HG02870 (cell line): ENCODE results near the gene DGKA.

ENCODE experiments used
- ATAC-seq: cut with Tn5 transposase; IDR thresholded peaks from one replicate; pipeline ENCODE4 v1.9.1; 2021; ENCODE audit warnings: mild to moderate bottlenecking, moderate library complexity; ENCODE audit not compliant: unreplicated experiment

The DGKA gene

GRCh38 chr12:55931317-55931779, 386 bp downstream of the DGKA start:
- no peak for ATAC-seq

GRCh38 chr12:55931780-55932550, 1.0 kb downstream of the DGKA start:
- no peak for ATAC-seq

- ATAC-seq: no peak
These were observed 1.6 kb downstream of the DGKA start for GRCh38 chr12:55932551-55932910.

GRCh38 chr12:55933169-55933798, 2.3 kb downstream of the DGKA start:
- no peak for ATAC-seq

DNA sequence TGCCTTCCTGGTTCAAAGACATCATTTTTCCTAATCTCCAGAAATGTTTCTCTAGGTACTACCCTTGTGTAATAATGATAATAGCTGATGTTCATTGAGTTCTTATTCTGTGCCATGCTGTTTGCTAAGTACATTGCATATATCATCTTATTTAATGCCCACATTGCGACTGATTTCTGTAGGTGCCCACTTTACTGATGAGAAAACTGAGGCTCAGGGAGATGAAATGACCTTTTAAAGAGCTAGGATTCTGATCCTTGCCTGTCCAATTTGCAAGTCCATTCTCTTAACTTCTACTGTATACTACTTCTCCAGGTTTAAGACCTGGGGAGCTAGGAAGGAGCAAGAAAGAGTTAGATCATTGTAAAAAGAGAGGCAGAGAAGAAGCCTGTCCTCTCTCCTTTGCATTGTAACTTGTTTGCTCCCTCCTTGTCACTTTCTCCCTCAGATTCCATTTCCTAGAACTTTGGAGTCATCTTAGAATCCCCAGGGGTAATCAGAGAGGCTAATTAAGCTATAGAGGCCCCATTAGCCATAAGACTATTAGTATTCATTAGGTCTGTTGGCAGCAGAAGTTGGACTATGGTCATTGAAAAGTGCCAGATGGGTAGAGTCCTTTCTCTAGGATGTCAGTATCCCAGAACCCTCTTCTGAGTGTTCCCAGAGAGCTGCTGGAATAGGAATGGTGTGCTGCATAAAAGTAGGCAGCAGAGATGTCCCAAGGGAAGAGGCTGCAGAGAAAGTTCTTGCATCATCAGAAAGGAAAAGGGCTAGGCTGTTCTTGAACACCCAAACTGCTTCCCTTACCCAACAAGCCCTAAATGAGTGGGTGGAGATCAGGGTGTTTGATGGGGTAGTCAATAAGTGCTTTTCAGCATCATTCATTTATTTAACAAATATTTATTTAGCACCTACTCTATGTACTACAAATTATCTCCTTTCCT, 3.1 kb downstream of the DGKA start:
- no peak for ATAC-seq

GRCh38 chr12:55934773-55935172, 3.8 kb downstream of the DGKA start:
- ATAC-seq: no peak

- no peak for ATAC-seq
These were observed 4.8 kb downstream of the DGKA start for GRCh38 chr12:55935738-55936151.

GRCh38 chr12:55937981-55938380, 7.0 kb downstream of the DGKA start:
- no peak for ATAC-seq

DNA sequence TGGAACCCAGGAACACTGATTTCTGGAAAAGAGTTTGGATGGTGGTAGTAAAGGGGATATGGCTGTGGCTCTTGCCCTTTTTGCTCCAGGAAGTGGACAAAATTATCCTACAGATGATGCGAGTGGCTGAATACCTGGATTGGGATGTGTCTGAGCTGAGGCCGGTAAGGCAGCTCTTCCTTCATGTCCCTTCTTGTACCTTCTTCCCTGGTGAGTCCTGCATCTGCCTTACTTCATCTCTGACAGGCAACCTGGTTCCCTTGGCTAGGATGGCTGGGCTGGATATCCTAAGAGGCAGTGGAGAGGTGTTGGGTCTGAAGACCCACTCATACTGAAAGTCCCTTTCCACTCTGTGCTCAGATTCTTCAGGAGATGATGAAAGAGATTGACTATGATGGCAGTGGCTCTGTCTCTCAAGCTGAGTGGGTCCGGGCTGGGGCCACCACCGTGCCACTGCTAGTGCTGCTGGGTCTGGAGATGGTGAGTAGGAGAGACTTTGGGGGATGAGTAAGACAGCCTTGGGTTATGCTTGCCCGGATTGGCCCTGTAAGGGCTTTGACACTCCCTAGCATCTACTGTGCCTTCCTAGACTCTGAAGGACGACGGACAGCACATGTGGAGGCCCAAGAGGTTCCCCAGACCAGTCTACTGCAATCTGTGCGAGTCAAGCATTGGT, 8.0 kb downstream of the DGKA start:
- no peak for ATAC-seq

DNA sequence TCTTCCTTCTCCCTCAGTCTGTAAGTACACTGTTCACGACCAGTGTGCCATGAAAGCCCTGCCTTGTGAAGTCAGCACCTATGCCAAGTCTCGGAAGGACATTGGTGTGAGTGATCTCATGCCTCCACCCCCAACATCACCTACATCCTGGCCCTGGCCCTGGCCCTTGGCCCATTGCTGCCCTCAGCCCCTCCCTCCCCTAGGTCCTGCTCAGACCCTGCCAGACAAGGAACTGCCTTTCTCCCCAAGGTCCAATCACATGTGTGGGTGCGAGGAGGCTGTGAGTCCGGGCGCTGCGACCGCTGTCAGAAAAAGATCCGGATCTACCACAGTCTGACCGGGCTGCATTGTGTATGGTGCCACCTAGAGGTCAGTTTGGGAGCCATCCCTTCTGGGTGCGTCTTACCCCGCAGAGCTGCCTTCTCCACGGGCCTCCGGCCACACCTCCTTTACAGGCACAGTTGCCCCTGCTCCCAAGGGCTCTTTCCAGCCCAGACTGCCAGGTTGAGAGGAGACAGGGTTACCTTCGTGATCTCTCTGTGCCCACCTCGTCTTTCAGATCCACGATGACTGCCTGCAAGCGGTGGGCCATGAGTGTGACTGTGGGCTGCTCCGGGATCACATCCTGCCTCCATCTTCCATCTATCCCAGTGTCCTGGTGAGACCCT, 9.2 kb downstream of the DGKA start:
- ATAC-seq: peak; percentile 98

DNA sequence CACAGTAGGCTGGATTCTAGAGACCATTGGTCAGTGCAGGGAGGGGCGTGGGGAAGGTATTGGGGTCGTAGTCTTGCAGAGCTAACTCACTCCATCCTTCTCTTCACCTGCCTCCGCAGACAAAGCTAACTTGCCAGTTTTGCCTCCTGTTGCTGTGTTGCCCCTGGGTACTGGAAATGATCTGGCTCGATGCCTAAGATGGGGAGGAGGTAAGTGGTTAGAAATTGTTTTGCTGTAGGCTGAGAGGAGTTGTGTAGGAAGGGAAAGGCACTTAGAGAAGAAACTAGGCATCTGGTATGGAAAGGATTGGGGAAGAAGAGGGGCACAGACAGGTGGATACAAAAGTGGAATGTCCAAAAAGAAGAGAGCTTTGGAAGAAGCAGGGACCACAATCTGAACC, 11.1 kb downstream of the DGKA start:
- no peak for ATAC-seq

GRCh38 chr12:55942577-55943136, 11.7 kb downstream of the DGKA start:
- ATAC-seq: no peak

- ATAC-seq: no peak
These were observed 15.6 kb downstream of the DGKA start for GRCh38 chr12:55946553-55946952.

GRCh38 chr12:55955344-55955743, 24.4 kb downstream of the DGKA start:
- no peak for ATAC-seq

DNA sequence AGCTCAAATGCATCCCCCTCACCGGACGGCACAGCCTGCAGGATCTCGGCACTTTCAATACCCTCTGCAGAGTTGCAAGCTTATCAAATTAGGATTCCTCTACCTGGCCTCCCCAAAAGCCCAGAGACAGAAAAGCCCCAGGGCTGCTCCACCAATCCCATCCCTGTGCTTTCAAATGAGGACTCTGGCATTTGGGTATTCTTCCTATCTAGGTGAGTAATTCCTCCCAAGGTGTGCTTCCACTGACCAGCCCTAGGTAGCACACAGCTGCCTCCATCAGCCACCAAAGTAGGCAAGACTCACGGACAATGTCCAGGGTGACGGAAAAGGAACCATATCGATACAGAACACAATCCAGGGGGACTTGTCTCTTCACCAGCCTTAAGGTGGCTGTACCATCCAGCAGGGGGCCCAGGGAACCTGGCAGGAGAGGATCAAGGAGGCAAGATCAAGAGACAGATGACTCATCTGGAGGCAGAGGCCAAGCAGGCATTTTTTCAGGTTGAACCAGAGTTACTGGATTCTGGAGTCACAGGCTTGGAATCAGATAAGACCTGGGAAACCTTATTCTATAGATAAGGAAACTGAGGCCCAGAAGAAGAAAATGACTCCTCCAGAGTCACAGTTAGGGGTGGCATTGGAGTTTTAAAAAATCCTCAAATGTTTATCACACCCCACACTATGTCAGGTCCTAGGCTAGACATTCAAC, 25.0 kb downstream of the DGKA start:
- ATAC-seq: no peak

DNA sequence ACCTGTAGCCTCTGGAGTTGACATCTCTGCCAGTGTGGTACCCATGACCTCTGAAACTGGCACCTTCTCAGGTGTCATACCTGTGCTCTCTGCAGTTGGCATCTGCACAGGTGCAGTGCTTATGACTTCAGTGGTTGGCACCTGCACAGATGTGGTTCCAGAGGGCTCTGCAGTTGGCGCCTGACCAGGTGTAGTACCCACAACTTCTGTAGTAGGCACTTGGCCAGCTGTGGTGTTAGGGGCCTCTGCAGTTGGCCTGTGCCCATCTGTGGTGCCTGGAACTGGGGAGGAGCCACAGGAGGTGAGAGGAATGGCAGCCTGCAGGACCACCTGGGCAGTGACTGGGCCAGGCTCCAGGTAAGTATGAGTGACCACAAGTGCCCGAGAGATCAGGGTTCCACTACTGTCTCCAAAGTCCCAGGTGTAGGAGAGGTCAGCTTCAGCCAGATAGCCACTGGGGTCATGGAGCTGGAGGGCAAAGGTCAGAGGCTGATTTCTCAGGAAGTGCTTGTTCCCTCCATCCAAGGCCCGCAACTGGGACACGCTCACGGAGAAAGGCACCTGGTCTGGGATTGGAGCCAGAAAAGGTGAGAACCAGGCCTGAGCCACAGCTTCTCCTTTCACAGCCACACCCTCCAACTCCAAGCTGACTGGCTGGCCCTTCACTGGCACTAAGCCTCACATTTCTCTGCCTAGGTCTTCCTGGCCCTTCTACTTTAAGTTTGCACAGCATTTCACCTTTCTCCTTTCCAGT, 26.3 kb downstream of the DGKA start:
- ATAC-seq: no peak

GRCh38 chr12:55963760-55964159, 32.8 kb downstream of the DGKA start:
- ATAC-seq: no peak

DNA sequence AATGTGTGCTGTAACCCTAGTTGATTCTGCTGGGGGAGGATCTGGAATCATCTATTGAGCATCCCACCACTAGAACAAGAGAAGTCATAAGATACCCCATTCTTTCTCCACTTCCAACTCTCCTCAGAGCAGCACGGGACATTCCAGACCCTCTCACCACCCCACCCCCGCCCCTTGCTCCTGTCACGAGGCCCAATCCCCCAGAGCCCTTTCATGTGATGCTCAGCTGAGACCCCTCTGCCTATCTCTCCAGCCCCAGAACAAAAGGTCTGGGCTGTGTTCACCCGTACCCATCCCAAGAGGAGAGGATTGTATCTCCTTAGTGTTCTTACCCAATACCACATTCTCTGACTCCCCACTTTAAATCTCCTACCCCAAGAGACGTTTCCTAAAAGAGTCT, 34.3 kb downstream of the DGKA start:
- ATAC-seq: no peak

DNA sequence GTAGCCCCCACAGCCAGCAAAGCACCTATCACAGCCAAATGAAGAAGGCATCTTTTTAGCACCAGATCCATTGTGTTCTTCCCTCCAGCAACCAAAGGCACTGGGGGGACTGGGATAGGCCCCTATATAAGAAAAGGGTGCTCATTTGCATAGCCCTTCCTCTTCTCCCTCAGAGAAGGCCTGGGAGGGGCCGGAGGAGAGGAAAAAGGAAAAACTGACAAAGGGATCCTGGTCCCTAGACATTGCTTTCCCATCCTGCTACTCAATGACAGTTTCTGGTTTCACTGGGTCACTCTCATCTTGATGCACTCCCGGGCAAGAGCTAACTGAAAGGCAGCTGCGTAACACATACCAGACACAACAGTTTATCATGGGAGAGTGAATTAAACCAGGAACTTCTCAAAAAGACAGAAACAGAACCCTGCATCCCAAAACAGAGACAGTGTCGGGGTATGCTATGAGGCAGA, 35.0 kb downstream of the DGKA start, which contains the start of gene PMEL:
Gene PMEL, minus strand, starts transcription at position 102 of the 467 bp plus-strand sequence. Its CDS starts 31 bp downstream, at position 71.
- no peak for ATAC-seq
